ENCODE measurements around the gene DUS3L.

DUS3L gene

GRCh38 chr19:5778402-5778801 lies 12.6 kb downstream of the DUS3L start:
- no peak for DNase-seq (ENCODE audit: extremely low spot score)
- TF ChIP-seq CTCF (IDR thresholded peaks at IDR 0.05; ENCODE audit: control extremely low read depth, extremely low read depth, low read depth, missing control alignments) = no peak
- ChIA-PET CTCF (no interaction called here), POLR2A (no interaction called here)

- ChIA-PET CTCF (no interaction called here), POLR2A (no interaction called here)
- no peak for DNase-seq (ENCODE audit: extremely low spot score)
- no peak for TF ChIP-seq CTCF (IDR thresholded peaks at IDR 0.05; ENCODE audit: control extremely low read depth, extremely low read depth, low read depth, missing control alignments)
Observed at GRCh38 chr19:5775668-5776309, 15.2 kb downstream of the DUS3L start.

- CTCF ChIA-PET = interaction anchor here (1.0 to 1.5 kb wide), 3 partner anchors 29 to 116 kb away, joined by 3 to 4 read pairs (median 4); no protein-coding TSS in a partner anchor
- DNase-seq (ENCODE audit: extremely low spot score) = no peak
- no peak for TF ChIP-seq CTCF (IDR thresholded peaks at IDR 0.05; ENCODE audit: control extremely low read depth, extremely low read depth, low read depth, missing control alignments)
- POLR2A ChIA-PET = no interaction called here
Observed at GRCh38 chr19:5774921-5775320, 16.0 kb downstream of the DUS3L start.

GRCh38 chr19:5773276-5773675 lies 17.7 kb downstream of the DUS3L start:
- no peak for DNase-seq (ENCODE audit: extremely low spot score)
- ChIA-PET POLR2A (no interaction called here), CTCF (interaction anchor here (1.1 kb wide), 1 partner anchor 21 kb away, joined by 3 read pairs; no protein-coding TSS in a partner anchor)
- TF ChIP-seq CTCF (IDR thresholded peaks at IDR 0.05; ENCODE audit: control extremely low read depth, extremely low read depth, low read depth, missing control alignments) = no peak

GRCh38 chr19:5772416-5772815 lies 18.5 kb downstream of the DUS3L start:
- CTCF ChIA-PET = no interaction called here
- POLR2A ChIA-PET = no interaction called here
- TF ChIP-seq CTCF (IDR thresholded peaks at IDR 0.05; ENCODE audit: control extremely low read depth, extremely low read depth, low read depth, missing control alignments) = no peak
- no peak for DNase-seq (ENCODE audit: extremely low spot score)

- ChIA-PET POLR2A (no interaction called here), CTCF (no interaction called here)
- TF ChIP-seq CTCF (IDR thresholded peaks at IDR 0.05; ENCODE audit: control extremely low read depth, extremely low read depth, low read depth, missing control alignments) = no peak
- DNase-seq (ENCODE audit: extremely low spot score) = no peak
Observed at GRCh38 chr19:5767949-5768348, 23.0 kb downstream of the DUS3L start.
